Ureter (tissue), 1 donor: ENCODE measurements around the gene PTPRN. TPM values are rescaled to one million over a fixed set of nuclear protein-coding genes. Genes with fewer than 3 reads are reported as not detected.

Experiments
- DNase-seq: peaks from one replicate; pipeline ENCODE4 v3.0.0-alpha.2; 2020; ENCODE audit warnings: low spot score
- total RNA-seq: library from RNA; stranded (reverse); gene quantifications from one replicate; pipeline ENCODE4 v1.2.4, GENCODE V29; 2023
- donor health status: DM: yes; HTN: yes; CAD: no.

The PTPRN gene
- total RNA-seq, 1 donor from 2014 or later: not detected

GRCh38 chr2:219308142-219309101 lies 779 bp downstream of the PTPRN start:
- no peak for DNase-seq

- no peak for DNase-seq
These were observed 3.2 kb downstream of the PTPRN start for GRCh38 chr2:219306047-219306446.

- no peak for DNase-seq
These were observed 5.0 kb downstream of the PTPRN start for GRCh38 chr2:219304223-219304622.

- no peak for DNase-seq
These were observed 6.7 kb downstream of the PTPRN start for GRCh38 chr2:219302412-219302968.

GRCh38 chr2:219300022-219300421 lies 9.2 kb downstream of the PTPRN start:
- no peak for DNase-seq

- no peak for DNase-seq
These were observed 9.8 kb downstream of the PTPRN start for GRCh38 chr2:219299372-219299760.

GRCh38 chr2:219298759-219299371 lies 10.3 kb downstream of the PTPRN start:
- peak; percentile 93 for DNase-seq

GRCh38 chr2:219297766-219298456 lies 11.3 kb downstream of the PTPRN start:
- DNase-seq: no peak

GRCh38 chr2:219296631-219297391 lies 12.4 kb downstream of the PTPRN start:
- DNase-seq: no peak

GRCh38 chr2:219296142-219296541 lies 13.1 kb downstream of the PTPRN start:
- no peak for DNase-seq

- peak; percentile 88 for DNase-seq
These were observed 14.5 kb downstream of the PTPRN start for GRCh38 chr2:219294356-219295351.

GRCh38 chr2:219293736-219294231 lies 15.4 kb downstream of the PTPRN start:
- DNase-seq: no peak

GRCh38 chr2:219292616-219293015 lies 16.6 kb downstream of the PTPRN start:
- no peak for DNase-seq

GRCh38 chr2:219291910-219292490 lies 17.2 kb downstream of the PTPRN start:
- no peak for DNase-seq

GRCh38 chr2:219291394-219291793 lies 17.8 kb downstream of the PTPRN start:
- DNase-seq: no peak

- no peak for DNase-seq
These were observed 18.6 kb downstream of the PTPRN start for GRCh38 chr2:219290381-219291171.

GRCh38 chr2:219289537-219290361 lies 19.5 kb downstream of the PTPRN start:
- peak; percentile 83 for DNase-seq

- no peak for DNase-seq
These were observed 20.0 kb downstream of the PTPRN start for GRCh38 chr2:219289195-219289536.
